HepG2 (cell line): ENCODE results near the gene DGCR2.

Experiments
- BRCA1 ChIP-seq: sonication (generic); formaldehyde crosslinking; IDR thresholded peaks from 2 replicates; pipeline ENCODE4 v1.4.0; 2020; ENCODE audit warnings: missing genetic modification reagents
- ELF4 ChIP-seq: sonication (generic); formaldehyde crosslinking; IDR thresholded peaks from 2 replicates; pipeline ENCODE4 v1.5.0; 2020; ENCODE audit warnings: missing genetic modification reagents, mild to moderate bottlenecking, moderate library complexity, borderline replicate concordance
- HDAC6 ChIP-seq: fragments of 200-600 bp; sonication (generic); IDR thresholded peaks from 2 replicates; pipeline ENCODE4 v1.7.0; 2017; ENCODE audit warnings: mild to moderate bottlenecking, antibody characterized with exemption, low read length, low read depth
- HNRNPK ChIP-seq: fragments of 200-400 bp; formaldehyde crosslinking; IDR thresholded peaks from 2 replicates; pipeline ENCODE4 v1.6.1; 2018; ENCODE audit warnings: low read length, low read depth, moderate library complexity, mild to moderate bottlenecking; ENCODE audit not compliant: poor library complexity, severe bottlenecking
- MAFK ChIP-seq, 2 experiments: IDR thresholded peaks in 1 of 2; conservative IDR thresholded peaks in 1 of 2; 2 replicates each; pipeline ENCODE4 v1.6.1; 2011; ENCODE audit warnings: improper control_type of control experiment in 2 of 2, low read length in 2 of 2
- NFE2L1 ChIP-seq: sonication (generic); formaldehyde crosslinking; IDR thresholded peaks from 2 replicates; pipeline ENCODE4 v1.4.0; 2020; ENCODE audit warnings: missing genetic modification reagents, mild to moderate bottlenecking, borderline replicate concordance
- NFRKB ChIP-seq: fragments of 450-650 bp; IDR thresholded peaks from 2 replicates; pipeline ENCODE4 v1.6.1; 2017
- PREB ChIP-seq: sonication (generic); formaldehyde crosslinking; IDR thresholded peaks from 2 replicates; pipeline ENCODE4 v1.4.0; 2020; ENCODE audit warnings: missing genetic modification reagents
- SNRNP70 ChIP-seq: fragments of 200-400 bp; formaldehyde crosslinking; IDR thresholded peaks from 2 replicates; pipeline ENCODE4 v1.6.1; 2017; ENCODE audit warnings: mild to moderate bottlenecking, low read depth, low read length, moderate library complexity
- ZIK1 ChIP-seq: sonication (generic); formaldehyde crosslinking; IDR thresholded peaks from 2 replicates; pipeline ENCODE4 v1.5.0; 2020; ENCODE audit warnings: mild to moderate bottlenecking, low read depth, missing genetic modification reagents, borderline replicate concordance
- ZNF878 ChIP-seq: sonication (generic); formaldehyde crosslinking; IDR thresholded peaks from 2 replicates; pipeline ENCODE4 v1.8.1; 2023; ENCODE audit warnings: mild to moderate bottlenecking, missing genetic modification reagents, moderate library complexity
- TF ChIP-seq, protein P1 (sequence below): sonication (generic); formaldehyde crosslinking; IDR thresholded peaks from 2 replicates; pipeline ENCODE4 v1.4.0; 2020; ENCODE audit warnings: missing genetic modification reagents

DNA sequence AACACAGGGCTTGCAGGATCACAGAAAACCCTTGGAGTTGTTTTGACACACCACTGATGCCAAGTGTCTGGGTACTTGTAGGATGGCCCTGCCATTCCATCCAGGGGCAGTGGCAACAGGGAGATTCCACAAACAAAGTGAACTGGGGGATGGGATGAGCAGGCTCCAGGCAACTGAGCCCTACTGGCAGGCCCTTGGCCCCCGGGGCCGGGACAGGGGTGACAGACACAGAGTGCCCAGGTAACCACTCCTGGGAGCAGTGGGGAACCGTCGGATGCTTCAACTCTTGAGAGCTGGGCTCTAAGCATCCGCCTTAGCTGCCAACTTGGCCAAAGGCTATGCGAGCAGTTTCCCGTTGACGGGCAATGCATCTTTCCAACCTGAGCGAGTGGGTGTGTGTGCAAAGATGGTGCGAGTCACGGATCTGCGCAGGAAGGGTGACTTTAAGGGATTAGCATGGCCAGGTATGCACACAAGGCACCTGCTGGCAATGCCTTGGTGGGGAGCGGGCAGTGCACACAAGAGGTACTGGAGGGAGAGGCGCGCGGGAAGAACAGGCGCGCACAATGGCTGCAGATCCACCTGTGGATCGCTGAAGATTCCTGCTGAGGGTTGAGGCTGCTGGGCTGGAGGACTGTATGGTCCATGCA, 103.1 kb downstream of the DGCR2 start:
- TF ChIP-seq NFE2L1 (CRISPR knock-in tag) (no peak), HNRNPK (no peak), ZNF878 (CRISPR knock-in tag) (no peak), BRCA1 (CRISPR knock-in tag) (no peak), MAFK (conservative IDR thresholded peaks at IDR 0.05 in 1 of 2, IDR thresholded peaks at IDR 0.05 in 1 of 2; ENCODE audit: low read length in 2 of 2) (no peak), ZIK1 (CRISPR knock-in tag) (no peak), NFRKB (no peak), PREB (CRISPR knock-in tag) (no peak), HDAC6 (no peak), SNRNP70 (no peak), ELF4 (no peak)
- TF ChIP-seq, protein P1, sequence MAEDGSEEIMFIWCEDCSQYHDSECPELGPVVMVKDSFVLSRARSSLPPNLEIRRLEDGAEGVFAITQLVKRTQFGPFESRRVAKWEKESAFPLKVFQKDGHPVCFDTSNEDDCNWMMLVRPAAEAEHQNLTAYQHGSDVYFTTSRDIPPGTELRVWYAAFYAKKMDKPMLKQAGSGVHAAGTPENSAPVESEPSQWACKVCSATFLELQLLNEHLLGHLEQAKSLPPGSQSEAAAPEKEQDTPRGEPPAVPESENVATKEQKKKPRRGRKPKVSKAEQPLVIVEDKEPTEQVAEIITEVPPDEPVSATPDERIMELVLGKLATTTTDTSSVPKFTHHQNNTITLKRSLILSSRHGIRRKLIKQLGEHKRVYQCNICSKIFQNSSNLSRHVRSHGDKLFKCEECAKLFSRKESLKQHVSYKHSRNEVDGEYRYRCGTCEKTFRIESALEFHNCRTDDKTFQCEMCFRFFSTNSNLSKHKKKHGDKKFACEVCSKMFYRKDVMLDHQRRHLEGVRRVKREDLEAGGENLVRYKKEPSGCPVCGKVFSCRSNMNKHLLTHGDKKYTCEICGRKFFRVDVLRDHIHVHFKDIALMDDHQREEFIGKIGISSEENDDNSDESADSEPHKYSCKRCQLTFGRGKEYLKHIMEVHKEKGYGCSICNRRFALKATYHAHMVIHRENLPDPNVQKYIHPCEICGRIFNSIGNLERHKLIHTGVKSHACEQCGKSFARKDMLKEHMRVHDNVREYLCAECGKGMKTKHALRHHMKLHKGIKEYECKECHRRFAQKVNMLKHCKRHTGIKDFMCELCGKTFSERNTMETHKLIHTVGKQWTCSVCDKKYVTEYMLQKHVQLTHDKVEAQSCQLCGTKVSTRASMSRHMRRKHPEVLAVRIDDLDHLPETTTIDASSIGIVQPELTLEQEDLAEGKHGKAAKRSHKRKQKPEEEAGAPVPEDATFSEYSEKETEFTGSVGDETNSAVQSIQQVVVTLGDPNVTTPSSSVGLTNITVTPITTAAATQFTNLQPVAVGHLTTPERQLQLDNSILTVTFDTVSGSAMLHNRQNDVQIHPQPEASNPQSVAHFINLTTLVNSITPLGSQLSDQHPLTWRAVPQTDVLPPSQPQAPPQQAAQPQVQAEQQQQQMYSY: no peak
